ENCODE data around the gene HOTAIR. TPM values are rescaled to one million over a fixed set of nuclear protein-coding genes. Genes with fewer than 3 reads are reported as not detected.
A peak's percentile ranks its signal among the peaks of the same experiment; 100 is the strongest.

Gene HOTAIR
- total RNA-seq, 1 donor, result not detected

DNA sequence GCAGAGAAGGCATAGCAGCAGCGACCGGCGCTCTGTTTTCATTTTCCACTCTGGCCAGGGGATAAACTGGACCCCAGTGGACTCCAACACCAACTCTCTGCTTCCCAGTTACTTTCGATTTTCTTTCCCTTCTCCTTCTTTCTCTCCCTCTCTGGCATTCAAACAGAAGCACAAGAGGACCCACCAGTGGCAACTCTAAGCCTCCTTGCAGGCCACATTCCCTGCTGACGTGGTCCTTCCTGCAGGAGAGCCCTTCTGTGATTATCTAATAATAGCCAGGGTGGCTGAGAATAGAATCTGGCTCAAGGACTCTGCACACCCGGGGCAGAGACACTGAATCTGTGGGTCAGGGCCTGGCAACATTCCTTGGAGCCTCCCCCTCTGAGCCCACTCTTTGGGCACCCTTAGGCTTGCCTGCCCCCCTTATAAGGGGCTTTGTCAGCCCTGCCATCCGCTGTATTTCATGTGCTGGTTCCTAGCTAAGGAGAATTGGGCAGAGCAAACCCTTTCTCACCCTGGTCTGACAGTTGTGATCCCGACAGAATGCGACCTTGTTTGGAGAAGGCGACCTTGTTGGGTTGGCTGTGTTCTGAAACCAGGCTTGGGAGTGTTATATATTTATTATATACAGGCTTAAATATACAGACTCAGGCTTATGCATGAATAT is 45.3 kb upstream of the HOTAIR start:
- TF ChIP-seq, protein P1, sequence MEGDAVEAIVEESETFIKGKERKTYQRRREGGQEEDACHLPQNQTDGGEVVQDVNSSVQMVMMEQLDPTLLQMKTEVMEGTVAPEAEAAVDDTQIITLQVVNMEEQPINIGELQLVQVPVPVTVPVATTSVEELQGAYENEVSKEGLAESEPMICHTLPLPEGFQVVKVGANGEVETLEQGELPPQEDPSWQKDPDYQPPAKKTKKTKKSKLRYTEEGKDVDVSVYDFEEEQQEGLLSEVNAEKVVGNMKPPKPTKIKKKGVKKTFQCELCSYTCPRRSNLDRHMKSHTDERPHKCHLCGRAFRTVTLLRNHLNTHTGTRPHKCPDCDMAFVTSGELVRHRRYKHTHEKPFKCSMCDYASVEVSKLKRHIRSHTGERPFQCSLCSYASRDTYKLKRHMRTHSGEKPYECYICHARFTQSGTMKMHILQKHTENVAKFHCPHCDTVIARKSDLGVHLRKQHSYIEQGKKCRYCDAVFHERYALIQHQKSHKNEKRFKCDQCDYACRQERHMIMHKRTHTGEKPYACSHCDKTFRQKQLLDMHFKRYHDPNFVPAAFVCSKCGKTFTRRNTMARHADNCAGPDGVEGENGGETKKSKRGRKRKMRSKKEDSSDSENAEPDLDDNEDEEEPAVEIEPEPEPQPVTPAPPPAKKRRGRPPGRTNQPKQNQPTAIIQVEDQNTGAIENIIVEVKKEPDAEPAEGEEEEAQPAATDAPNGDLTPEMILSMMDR (IDR thresholded peaks at IDR 0.05; ENCODE audit: insufficient read depth, low read length), result no peak
- no peak overlapping the region for H3K4me3 ChIP-seq (ENCODE audit: low read depth, low read length)
- no peak for DNase-seq (ENCODE audit: low read depth)

GRCh38 chr12:54019091-54019811 is 44.5 kb upstream of the HOTAIR start:
- no peak for DNase-seq (ENCODE audit: low read depth)
- TF ChIP-seq, protein P1 (IDR thresholded peaks at IDR 0.05; ENCODE audit: insufficient read depth, low read length), result no peak
- no peak overlapping the region for H3K4me3 ChIP-seq (ENCODE audit: low read depth, low read length)

DNA sequence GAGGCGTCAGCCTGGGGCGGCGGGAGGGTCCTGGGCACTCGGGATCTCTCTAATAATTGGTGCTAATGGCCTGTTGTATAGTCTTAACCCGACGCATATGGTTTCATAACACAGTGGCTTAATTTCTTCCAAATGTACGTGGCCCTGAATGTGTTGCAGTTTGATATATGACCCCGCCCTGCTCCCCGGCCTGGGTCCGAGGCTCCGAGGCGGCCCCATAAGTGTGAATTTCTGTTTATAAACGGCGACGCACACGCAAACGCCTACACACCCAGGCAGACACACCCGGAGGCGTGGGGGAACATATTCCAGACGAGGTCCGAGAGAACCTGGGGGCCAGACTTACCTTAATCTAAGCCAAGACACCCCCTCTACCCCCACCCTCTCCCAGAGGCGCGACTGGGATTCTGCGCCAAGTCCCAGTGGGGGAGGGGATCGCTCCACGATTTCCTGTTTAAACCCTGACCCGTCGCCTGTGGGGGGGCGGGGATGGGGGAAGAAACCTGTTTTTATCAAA is 43.8 kb upstream of the HOTAIR start:
- DNase-seq (ENCODE audit: low read depth), result no peak

GRCh38 chr12:54017878-54018467 is 43.2 kb upstream of the HOTAIR start:
- peak; percentile 62 for DNase-seq (ENCODE audit: low read depth)
- TF ChIP-seq, protein P1 (IDR thresholded peaks at IDR 0.05; ENCODE audit: insufficient read depth, low read length), result no peak
- peak overlapping the region; percentile 58 for H3K4me3 ChIP-seq (ENCODE audit: low read depth, low read length)

More for the DNA sequence above, 43.8 kb upstream of the HOTAIR start:
- TF ChIP-seq, protein P1 (IDR thresholded peaks at IDR 0.05; ENCODE audit: insufficient read depth, low read length), result no peak
- H3K4me3 ChIP-seq (ENCODE audit: low read depth, low read length), result peak overlapping the region; percentile 58

GRCh38 chr12:54017027-54017788 is 42.5 kb upstream of the HOTAIR start:
- H3K4me3 ChIP-seq (ENCODE audit: low read depth, low read length), result peak overlapping the region; percentile 58
- DNase-seq (ENCODE audit: low read depth), result no peak
- TF ChIP-seq, protein P1 (IDR thresholded peaks at IDR 0.05; ENCODE audit: insufficient read depth, low read length), result peak; percentile 15

DNA sequence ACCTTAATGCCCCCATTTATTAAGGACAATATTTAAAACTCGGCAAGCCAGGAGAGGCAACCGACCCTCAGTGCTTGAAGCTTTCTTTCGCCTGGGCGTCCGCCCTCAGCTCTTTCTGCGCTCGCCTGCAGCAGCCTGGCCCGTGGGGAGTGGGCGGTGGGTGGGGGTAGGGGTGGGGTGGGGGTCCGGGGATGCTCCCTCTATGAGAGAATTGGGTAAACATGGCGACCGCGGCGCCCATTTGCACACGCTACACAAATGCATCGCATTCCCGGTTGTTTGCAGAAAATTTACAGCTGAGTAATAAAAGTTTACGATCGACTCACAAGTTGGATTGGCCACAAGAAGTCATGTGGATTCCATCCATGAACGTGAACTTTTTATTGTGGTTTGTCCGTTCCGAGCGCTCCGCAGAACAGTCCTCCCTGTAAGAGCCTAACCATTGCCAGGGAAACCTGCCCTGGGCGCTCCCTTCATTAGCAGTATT is 41.8 kb upstream of the HOTAIR start:
- TF ChIP-seq, protein P1 (IDR thresholded peaks at IDR 0.05; ENCODE audit: insufficient read depth, low read length), result no peak
- peak; percentile 42 for DNase-seq (ENCODE audit: low read depth)
- H3K4me3 ChIP-seq (ENCODE audit: low read depth, low read length), result peak overlapping the region; percentile 28
